Esophagus muscularis mucosa (tissue), 4 donors: Measurements from ENCODE around the gene PCDHGA4. TPM values are rescaled to one million over a fixed set of nuclear protein-coding genes. Genes with fewer than 3 reads are reported as not detected.
"Not testable (repeated sequence)": the region's sequence is repeated elsewhere in the genome, so short reads cannot be mapped to it uniquely, and the experiment has no call there.

Experiments used
- DNase-seq: peaks from one replicate; pipeline ENCODE4 v3.0.0-alpha.2; 2017; ENCODE audit errors: extremely low spot score
- H3K27ac ChIP-seq, 4 donors: fragments of 200-600 bp; sonication (generic); replicated peaks in 1 of 4; 1 replicate in 3 of 4; 2 replicates in 1 of 4; pipeline ENCODE4 v1.5.1; 2016 to 2019; ENCODE audit warnings: mild to moderate bottlenecking in 1 of 4
- H3K27me3 ChIP-seq, 4 donors: fragments of 200-600 bp; sonication (generic); one replicate each; pipeline versions ENCODE4 v1.5.1 to v1.6.0; 2016 to 2019
- H3K36me3 ChIP-seq, 4 donors: fragments of 200-600 bp; sonication (generic); one replicate each; pipeline ENCODE4 v1.5.1; 2016 to 2019
- H3K4me1 ChIP-seq, 4 donors: fragments of 200-600 bp; sonication (generic); one replicate each; pipeline ENCODE4 v1.5.1; 2016 to 2019
- H3K4me3 ChIP-seq, 4 donors: fragments of 200-600 bp; sonication (generic); 1 replicate in 2 of 4; 2 replicates in 2 of 4; pipeline ENCODE4 v1.5.1; 2016 to 2019; ENCODE audit warnings: mild to moderate bottlenecking in 4 of 4, moderate library complexity in 1 of 4
- H3K9me3 ChIP-seq, 4 donors: fragments of 200-600 bp; sonication (generic); 1 replicate in 3 of 4; 2 replicates in 1 of 4; pipeline ENCODE4 v1.5.1; 2016 to 2019
- EP300 ChIP-seq: sonication (generic); formaldehyde crosslinking; IDR thresholded peaks from one replicate; pipeline ENCODE4 v1.6.1; 2017; ENCODE audit warnings: antibody characterized with exemption
- POLR2A ChIP-seq: fragments of 450-650 bp; IDR thresholded peaks from one replicate; pipeline ENCODE4 v1.6.1; 2017; ENCODE audit warnings: antibody characterized with exemption, moderate library complexity, mild to moderate bottlenecking, low read depth
- POLR2AphosphoS5 ChIP-seq, 2 donors: sonication (generic); formaldehyde crosslinking; IDR thresholded peaks; one replicate each; pipeline ENCODE4 v1.6.1; 2017; ENCODE audit warnings: antibody characterized with exemption in 2 of 2
- WGBS: methylation state at CpG from one replicate; pipeline ENCODE4 v1.1.5; 2018; 5-methylcytosine and 5-hydroxymethylcytosine counted together
- intact Hi-C: fragments of 100-400 bp; cut with DNase I; formaldehyde crosslinking; loops from one replicate; pipeline ENCODE4 v1.15.1; 2023
- total RNA-seq, 4 donors: library from RNA; depleted of rRNA; stranded (reverse); fragments of >200 nt; gene quantifications; one replicate each; pipeline versions ENCODE4 v1.1.0 to v1.2.1, GENCODE V29; 2016
- TF ChIP-seq, protein P1 (sequence below), 3 experiments: fragments of 200-600 bp in 2 of 3; fragments of 450-650 bp in 1 of 3; sonication (generic) in 2 of 3; IDR thresholded peaks; one replicate each; pipeline ENCODE4 v1.5.1; 2017 to 2019; ENCODE audit warnings: antibody characterized with exemption in 3 of 3, mild to moderate bottlenecking in 2 of 3, moderate library complexity in 1 of 3

Gene PCDHGA4
- total RNA-seq, 4 donors from 2014 or later, result 3.6 to 7.9 (median 4.6) TPM

DNA sequence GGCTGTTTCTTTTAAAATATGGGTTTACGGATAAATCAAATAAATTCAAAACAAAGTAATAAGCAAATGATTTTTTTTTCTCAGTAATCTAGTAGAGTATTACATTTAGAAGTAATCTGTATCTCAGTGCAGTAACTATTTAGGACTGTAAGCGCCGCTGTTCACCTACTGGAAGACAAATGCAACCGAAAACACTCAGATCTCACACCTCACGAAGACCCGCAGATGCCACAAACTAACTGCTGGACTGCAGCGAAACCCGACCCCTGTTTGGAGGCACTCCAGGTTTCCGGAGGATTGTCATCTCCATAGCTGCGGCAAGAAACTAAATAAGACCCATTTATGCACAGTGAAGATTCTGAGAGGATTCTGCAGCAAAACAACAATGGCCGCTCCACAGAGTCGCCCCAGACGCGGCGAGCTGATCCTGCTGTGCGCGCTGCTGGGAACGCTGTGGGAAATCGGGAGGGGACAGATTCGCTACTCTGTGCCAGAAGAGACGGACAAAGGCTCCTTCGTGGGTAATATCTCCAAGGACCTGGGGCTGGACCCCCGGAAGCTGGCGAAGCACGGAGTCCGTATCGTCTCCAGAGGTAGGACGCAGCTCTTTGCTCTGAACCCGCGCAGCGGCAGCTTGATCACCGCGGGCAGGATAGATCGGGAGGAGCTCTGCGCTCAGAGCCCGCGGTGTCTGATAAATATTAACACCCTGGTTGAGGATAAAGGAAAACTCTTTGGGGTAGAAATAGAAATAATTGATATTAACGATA, 37.8 kb downstream of the PCDHGA4 start, which contains the start of gene PCDHGA8:
TSS of gene PCDHGA8 (plus strand) at position 205 of the 770 bp plus-strand sequence. CDS start at position 386, 181 bp downstream.
- no peak for TF ChIP-seq POLR2AphosphoS5 (IDR thresholded peaks at IDR 0.05)
- TF ChIP-seq POLR2A, result no peak
- no peak for TF ChIP-seq EP300
- TF ChIP-seq, protein P1, sequence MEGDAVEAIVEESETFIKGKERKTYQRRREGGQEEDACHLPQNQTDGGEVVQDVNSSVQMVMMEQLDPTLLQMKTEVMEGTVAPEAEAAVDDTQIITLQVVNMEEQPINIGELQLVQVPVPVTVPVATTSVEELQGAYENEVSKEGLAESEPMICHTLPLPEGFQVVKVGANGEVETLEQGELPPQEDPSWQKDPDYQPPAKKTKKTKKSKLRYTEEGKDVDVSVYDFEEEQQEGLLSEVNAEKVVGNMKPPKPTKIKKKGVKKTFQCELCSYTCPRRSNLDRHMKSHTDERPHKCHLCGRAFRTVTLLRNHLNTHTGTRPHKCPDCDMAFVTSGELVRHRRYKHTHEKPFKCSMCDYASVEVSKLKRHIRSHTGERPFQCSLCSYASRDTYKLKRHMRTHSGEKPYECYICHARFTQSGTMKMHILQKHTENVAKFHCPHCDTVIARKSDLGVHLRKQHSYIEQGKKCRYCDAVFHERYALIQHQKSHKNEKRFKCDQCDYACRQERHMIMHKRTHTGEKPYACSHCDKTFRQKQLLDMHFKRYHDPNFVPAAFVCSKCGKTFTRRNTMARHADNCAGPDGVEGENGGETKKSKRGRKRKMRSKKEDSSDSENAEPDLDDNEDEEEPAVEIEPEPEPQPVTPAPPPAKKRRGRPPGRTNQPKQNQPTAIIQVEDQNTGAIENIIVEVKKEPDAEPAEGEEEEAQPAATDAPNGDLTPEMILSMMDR (IDR thresholded peaks at IDR 0.05), result no peak
- Histone ChIP-seq H3K4me1 (no peaks in the 10 kb centered on the region), H3K9me3 (peaks cover 12 to 97% (median 95%) of the 10 kb centered on the region in 4 donors), H3K27ac (no peak within 1 kb of the TSS), H3K27me3 (peaks cover 0 to 12% (median 0%) of the 10 kb centered on the region in 4 donors), H3K4me3 (no peak within 1 kb of the TSS), H3K36me3 (peaks cover 0 to 12% (median 5%) of the 10 kb centered on the region in 4 donors)
- DNase-seq, result no peak
- intact Hi-C loops, result no loop called here
- 27% methylated on average over 35 of the region's 38 CpGs for WGBS

DNA sequence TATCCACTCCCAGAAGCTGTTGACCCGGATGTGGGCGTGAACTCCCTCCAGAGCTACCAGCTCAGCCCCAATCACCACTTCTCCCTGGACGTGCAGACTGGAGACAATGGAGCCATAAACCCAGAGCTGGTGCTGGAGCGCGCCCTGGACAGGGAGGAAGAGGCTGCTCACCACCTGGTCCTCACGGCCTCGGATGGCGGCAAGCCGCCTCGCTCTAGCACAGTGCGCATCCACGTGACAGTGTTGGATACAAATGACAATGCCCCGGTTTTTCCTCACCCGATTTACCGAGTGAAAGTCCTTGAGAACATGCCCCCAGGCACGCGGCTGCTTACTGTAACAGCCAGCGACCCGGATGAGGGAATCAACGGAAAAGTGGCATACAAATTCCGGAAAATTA, 38.4 kb downstream of the PCDHGA4 start:
- intact Hi-C loops, result no loop called here
- H3K27me3 ChIP-seq, result peaks cover 0 to 12% (median 0%) of the 10 kb centered on the region in 4 donors
- TF ChIP-seq EP300, result no peak
- no peak for DNase-seq
- H3K4me3 ChIP-seq, result no peak overlapping the region
- no peaks in the 10 kb centered on the region for H3K4me1 ChIP-seq
- peaks cover 0 to 12% (median 5%) of the 10 kb centered on the region in 4 donors for H3K36me3 ChIP-seq
- no peak overlapping the region for H3K27ac ChIP-seq
- 43% methylated on average over 16 of the region's 21 CpGs for WGBS
- H3K9me3 ChIP-seq, result peaks cover 12 to 97% (median 95%) of the 10 kb centered on the region in 4 donors

DNA sequence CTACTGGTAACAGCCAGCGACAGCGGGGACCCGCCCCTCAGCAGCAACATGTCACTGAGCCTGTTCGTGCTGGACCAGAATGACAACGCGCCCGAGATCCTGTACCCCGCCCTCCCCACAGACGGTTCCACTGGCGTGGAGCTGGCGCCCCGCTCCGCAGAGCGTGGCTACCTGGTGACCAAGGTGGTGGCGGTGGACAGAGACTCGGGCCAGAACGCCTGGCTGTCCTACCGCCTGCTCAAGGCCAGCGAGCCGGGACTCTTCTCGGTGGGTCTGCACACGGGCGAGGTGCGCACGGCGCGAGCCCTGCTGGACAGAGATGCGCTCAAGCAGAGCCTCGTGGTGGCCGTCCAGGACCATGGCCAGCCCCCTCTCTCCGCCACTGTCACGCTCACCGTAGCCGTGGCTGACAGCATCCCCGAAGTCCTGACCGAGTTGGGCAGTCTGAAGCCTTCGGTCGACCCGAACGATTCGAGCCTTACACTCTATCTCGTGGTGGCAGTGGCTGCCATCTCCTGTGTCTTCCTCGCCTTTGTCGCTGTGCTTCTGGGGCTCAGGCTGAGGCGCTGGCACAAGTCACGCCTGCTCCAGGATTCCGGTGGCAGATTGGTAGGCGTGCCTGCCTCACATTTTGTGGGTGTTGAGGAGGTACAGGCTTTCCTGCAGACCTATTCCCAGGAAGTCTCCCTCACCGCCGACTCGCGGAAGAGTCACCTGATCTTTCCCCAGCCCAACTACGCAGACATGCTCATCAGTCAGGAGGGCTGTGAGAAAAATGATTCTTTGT, 39.8 kb downstream of the PCDHGA4 start:
- H3K4me1 ChIP-seq, H3K27me3 ChIP-seq, H3K27ac ChIP-seq, DNase-seq, H3K4me3 ChIP-seq, intact Hi-C loops: not testable (repeated sequence)
- peaks cover 24 to 97% (median 95%) of the 10 kb centered on the region in 4 donors for H3K9me3 ChIP-seq
- peaks cover 0 to 12% (median 4%) of the 10 kb centered on the region in 4 donors for H3K36me3 ChIP-seq
- 28% methylated on average over 21 of the region's 53 CpGs for WGBS

DNA sequence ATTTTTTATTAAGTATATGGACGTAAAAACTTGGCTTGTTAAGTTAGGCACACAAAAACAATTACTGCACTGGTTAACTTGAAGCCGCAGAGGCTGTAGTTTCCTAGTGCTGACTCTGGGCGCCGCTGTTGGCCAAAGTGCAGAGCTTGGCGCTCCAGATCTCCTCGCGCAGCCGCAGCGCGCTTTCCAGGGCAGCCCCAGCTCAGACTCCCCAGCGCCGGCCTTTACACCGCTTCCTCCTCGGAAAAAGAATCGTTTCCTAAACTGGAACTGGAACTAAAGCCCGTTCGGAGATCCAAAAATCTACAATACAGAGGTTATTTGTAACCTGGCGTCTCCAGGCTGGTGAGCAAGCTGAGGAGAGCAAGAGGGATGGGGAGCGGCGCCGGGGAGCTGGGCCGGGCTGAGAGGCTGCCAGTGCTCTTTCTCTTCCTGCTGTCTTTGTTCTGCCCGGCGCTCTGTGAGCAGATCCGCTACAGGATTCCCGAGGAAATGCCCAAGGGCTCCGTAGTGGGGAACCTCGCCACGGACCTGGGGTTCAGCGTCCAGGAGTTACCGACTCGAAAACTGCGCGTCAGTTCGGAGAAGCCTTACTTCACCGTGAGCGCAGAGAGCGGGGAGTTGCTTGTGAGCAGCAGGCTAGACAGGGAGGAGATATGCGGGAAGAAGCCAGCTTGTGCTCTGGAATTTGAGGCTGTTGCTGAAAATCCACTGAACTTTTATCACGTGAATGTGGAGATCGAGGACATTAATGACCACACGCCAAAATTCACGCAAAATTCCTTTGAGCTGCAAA, 43.1 kb downstream of the PCDHGA4 start, which contains the start of gene PCDHGB5:
TSS of gene PCDHGB5 (plus strand) at position 192 of the 796 bp plus-strand sequence. CDS start at position 373, 181 bp downstream.
- peaks cover 21 to 94% (median 93%) of the 10 kb centered on the region in 4 donors for H3K9me3 ChIP-seq
- WGBS, result 9% methylated on average over 20 of the region's 43 CpGs
- DNase-seq, H3K27ac ChIP-seq, H3K4me1 ChIP-seq, intact Hi-C loops, H3K36me3 ChIP-seq: not testable (repeated sequence)
- peak within 1 kb of the TSS; percentile 20 to 44 (median 28) for H3K4me3 ChIP-seq
- TF ChIP-seq, protein P1 (IDR thresholded peaks at IDR 0.05), result peak; percentile 14 to 40 (median 37)
- H3K27me3 ChIP-seq, result peaks cover 0 to 13% (median 0%) of the 10 kb centered on the region in 4 donors

DNA sequence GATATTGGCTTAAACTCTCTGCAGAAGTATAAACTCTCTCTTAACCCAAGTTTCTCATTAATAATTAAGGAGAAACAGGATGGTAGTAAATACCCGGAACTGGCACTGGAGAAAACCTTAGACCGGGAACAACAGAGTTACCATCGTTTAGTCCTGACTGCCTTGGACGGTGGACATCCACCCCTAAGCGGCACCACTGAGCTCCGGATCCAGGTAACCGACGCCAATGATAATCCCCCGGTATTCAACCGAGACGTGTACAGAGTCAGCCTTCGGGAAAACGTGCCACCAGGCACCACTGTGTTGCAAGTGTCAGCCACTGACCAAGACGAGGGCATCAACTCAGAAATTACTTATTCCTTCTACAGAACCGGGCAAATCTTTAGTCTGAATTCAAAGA, 43.8 kb downstream of the PCDHGA4 start:
- Histone ChIP-seq H3K4me3 (no peak overlapping the region), H3K36me3 (peaks cover 0 to 6% (median under 1%) of the 10 kb centered on the region in 4 donors), H3K27ac (no peak overlapping the region), H3K9me3 (peaks cover 23 to 94% (median 93%) of the 10 kb centered on the region in 4 donors), H3K27me3 (peaks cover 0 to 9% (median 0%) of the 10 kb centered on the region in 4 donors), H3K4me1 (no peaks in the 10 kb centered on the region)
- intact Hi-C loops, result no loop called here
- no peak for DNase-seq
- 23% methylated on average over 11 of the region's 15 CpGs for WGBS
- TF ChIP-seq, protein P1 (IDR thresholded peaks at IDR 0.05), result no peak
- TF ChIP-seq EP300 (no peak), POLR2AphosphoS5 (IDR thresholded peaks at IDR 0.05) (no peak), POLR2A (no peak)
